ENCODE measurements around the gene ECHDC3. TPM values are rescaled to one million over a fixed set of nuclear protein-coding genes. Genes with fewer than 3 reads are reported as not detected.

The ECHDC3 gene
- total RNA-seq, 2 donors from 2014 or later, result 10.2 to 10.5 TPM

GRCh38 chr10:11796474-11796873 lies 54.3 kb downstream of the ECHDC3 start:
- ATAC-seq, result no peak
- intact Hi-C loops (cut with DNase I, micrococcal nuclease), result no loop called here
- no peak for DNase-seq

GRCh38 chr10:11797281-11797680 lies 55.1 kb downstream of the ECHDC3 start:
- no peak for ATAC-seq
- intact Hi-C loops (cut with DNase I, micrococcal nuclease), result no loop called here
- DNase-seq, result no peak

- ATAC-seq, result no peak
- intact Hi-C loops (cut with DNase I, micrococcal nuclease), result no loop called here
- DNase-seq, result no peak
Observed at GRCh38 chr10:11797847-11798633, 55.9 kb downstream of the ECHDC3 start.

- ATAC-seq, result no peak
- no peak for DNase-seq
Observed at GRCh38 chr10:11798845-11799735, 56.9 kb downstream of the ECHDC3 start.

GRCh38 chr10:11799736-11800080 lies 57.5 kb downstream of the ECHDC3 start:
- intact Hi-C loops (cut with DNase I, micrococcal nuclease), result no loop called here
- ATAC-seq (no peak), DNase-seq (no peak)

More at GRCh38 chr10:11798845-11799735, 56.9 kb downstream of the ECHDC3 start:
- intact Hi-C loops (cut with DNase I, micrococcal nuclease), result no loop called here

- intact Hi-C loops (cut with DNase I, micrococcal nuclease), result no loop called here
- DNase-seq (no peak), ATAC-seq (no peak)
Observed at GRCh38 chr10:11804336-11804735, 62.2 kb downstream of the ECHDC3 start.

- no peak for ATAC-seq
- intact Hi-C loops (cut with DNase I, micrococcal nuclease), result no loop called here
Observed at GRCh38 chr10:11805792-11806191, 63.6 kb downstream of the ECHDC3 start.

GRCh38 chr10:11806706-11807105 lies 64.5 kb downstream of the ECHDC3 start:
- ATAC-seq, result no peak
- intact Hi-C loops (cut with DNase I, micrococcal nuclease), result no loop called here
- no peak for DNase-seq

More at GRCh38 chr10:11805792-11806191, 63.6 kb downstream of the ECHDC3 start:
- no peak for DNase-seq

- no peak for ATAC-seq
- no peak for DNase-seq
- intact Hi-C loops (cut with DNase I, micrococcal nuclease), result no loop called here
Observed at GRCh38 chr10:11808808-11809207, 66.6 kb downstream of the ECHDC3 start.

GRCh38 chr10:11810313-11810766 lies 68.2 kb downstream of the ECHDC3 start:
- intact Hi-C loops (cut with DNase I, micrococcal nuclease), result no loop called here
- ATAC-seq (no peak), DNase-seq (no peak)

- DNase-seq, result no peak
- intact Hi-C loops (cut with DNase I, micrococcal nuclease), result no loop called here
- ATAC-seq, result no peak
Observed at GRCh38 chr10:11810973-11811372, 68.8 kb downstream of the ECHDC3 start.

- ATAC-seq (no peak), DNase-seq (no peak)
- intact Hi-C loops (cut with DNase I, micrococcal nuclease), result no loop called here
Observed at GRCh38 chr10:11813177-11813576, 71.0 kb downstream of the ECHDC3 start.

Other genes with a start within 250 kb of the ECHDC3 start
- 10 to 100 TPM; 18.3 to 20.1 TPM for gene USP6NL, start 130.7 kb upstream of the ECHDC3 start, total RNA-seq
- 10 to 100 TPM; 10.3 to 11.3 TPM for gene PROSER2, start 81.0 kb downstream of the ECHDC3 start, total RNA-seq